ENCODE data around the gene VPS16.

The VPS16 gene

GRCh38 chr20:2816583-2817340 lies 23.8 kb upstream of the VPS16 start:
- no peak overlapping the region for H3K4me3 ChIP-seq (ENCODE audit: low read length)
- no peak for TF ChIP-seq CTCF (conservative IDR thresholded peaks at IDR 0.05; ENCODE audit: low read length)
- no peak for DNase-seq (ENCODE audit: low read depth)

- TF ChIP-seq CTCF (conservative IDR thresholded peaks at IDR 0.05; ENCODE audit: low read length), result no peak
- no peak overlapping the region for H3K4me3 ChIP-seq (ENCODE audit: low read length)
- DNase-seq (ENCODE audit: low read depth), result no peak
Observed at GRCh38 chr20:2817341-2817726, 23.2 kb upstream of the VPS16 start.

GRCh38 chr20:2817891-2818595 lies 22.5 kb upstream of the VPS16 start:
- H3K4me3 ChIP-seq (ENCODE audit: low read length), result no peak overlapping the region
- no peak for TF ChIP-seq CTCF (conservative IDR thresholded peaks at IDR 0.05; ENCODE audit: low read length)
- DNase-seq (ENCODE audit: low read depth), result peak; percentile 23

GRCh38 chr20:2820084-2820895 lies 20.3 kb upstream of the VPS16 start:
- no peak overlapping the region for H3K4me3 ChIP-seq (ENCODE audit: low read length)
- DNase-seq (ENCODE audit: low read depth), result peak; percentile 33
- no peak for TF ChIP-seq CTCF (conservative IDR thresholded peaks at IDR 0.05; ENCODE audit: low read length)

GRCh38 chr20:2820896-2821869 lies 19.4 kb upstream of the VPS16 start:
- no peak for DNase-seq (ENCODE audit: low read depth)
- TF ChIP-seq CTCF (conservative IDR thresholded peaks at IDR 0.05; ENCODE audit: low read length), result no peak
- no peak overlapping the region for H3K4me3 ChIP-seq (ENCODE audit: low read length)

GRCh38 chr20:2822073-2822472 lies 18.5 kb upstream of the VPS16 start:
- DNase-seq (ENCODE audit: low read depth), result no peak
- TF ChIP-seq CTCF (conservative IDR thresholded peaks at IDR 0.05; ENCODE audit: low read length), result no peak
- H3K4me3 ChIP-seq (ENCODE audit: low read length), result no peak overlapping the region
